ENCODE results near the gene ITIH4.

Gene ITIH4

DNA sequence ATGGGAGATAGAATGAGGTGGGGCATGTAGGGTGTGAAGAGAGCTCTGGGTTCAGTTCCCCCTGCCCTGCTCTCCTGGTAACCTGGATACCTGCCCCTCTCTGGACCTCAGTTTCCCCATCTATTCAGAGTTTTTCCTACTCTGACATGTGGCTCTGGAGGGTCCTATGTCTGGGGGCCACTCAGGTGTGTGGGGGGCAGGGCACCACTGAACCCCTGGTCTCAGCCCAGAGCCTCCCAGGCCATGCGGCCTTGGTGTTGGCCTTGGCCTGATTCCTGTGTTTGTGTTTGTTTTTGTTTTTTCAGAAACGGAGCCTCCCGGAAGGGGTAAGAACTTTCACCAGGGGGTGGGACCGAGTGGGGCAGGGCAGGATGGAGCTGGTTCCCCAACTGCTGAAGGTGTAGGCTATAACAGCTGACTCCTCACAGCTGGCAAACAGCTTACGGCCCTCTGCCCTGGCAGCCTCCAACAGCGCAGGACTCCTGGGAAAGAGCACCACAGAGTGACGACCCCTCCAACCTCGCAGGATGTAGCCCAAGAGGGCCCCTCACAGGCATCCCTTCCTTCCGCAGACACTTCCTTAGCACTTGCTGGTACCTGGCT lies 35.1 kb downstream of the ITIH4 start:
- no peak for DNase-seq

DNA sequence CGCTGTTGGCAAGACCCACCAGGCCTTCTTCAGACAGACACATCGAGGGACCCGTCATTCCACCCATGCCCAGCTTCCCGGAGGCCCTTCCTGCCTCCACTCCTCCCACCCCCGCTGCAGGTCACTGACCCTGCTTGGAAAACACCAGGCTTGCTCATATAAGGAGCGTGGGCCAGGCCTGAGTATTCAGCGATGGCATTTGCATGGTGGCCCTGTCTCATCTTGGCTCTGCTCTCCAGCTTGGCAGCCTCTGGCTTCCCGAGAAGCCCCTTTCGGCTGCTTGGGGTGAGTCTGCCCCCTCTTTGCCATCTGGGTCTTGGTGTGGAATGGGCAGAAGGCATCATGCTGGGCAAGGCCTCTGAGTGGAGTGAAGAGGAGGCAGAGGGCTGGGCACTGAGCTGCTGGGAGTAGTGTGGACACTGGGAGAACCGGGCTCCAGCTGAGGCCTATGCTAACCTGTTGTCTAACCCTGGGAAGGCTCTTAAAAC lies 35.8 kb downstream of the ITIH4 start, which contains the start of gene ITIH3:
ITIH3 (plus strand) TSS at position 185 of the 488 bp plus-strand sequence; CDS start at position 193, 8 bp downstream.
- DNase-seq = no peak

DNA sequence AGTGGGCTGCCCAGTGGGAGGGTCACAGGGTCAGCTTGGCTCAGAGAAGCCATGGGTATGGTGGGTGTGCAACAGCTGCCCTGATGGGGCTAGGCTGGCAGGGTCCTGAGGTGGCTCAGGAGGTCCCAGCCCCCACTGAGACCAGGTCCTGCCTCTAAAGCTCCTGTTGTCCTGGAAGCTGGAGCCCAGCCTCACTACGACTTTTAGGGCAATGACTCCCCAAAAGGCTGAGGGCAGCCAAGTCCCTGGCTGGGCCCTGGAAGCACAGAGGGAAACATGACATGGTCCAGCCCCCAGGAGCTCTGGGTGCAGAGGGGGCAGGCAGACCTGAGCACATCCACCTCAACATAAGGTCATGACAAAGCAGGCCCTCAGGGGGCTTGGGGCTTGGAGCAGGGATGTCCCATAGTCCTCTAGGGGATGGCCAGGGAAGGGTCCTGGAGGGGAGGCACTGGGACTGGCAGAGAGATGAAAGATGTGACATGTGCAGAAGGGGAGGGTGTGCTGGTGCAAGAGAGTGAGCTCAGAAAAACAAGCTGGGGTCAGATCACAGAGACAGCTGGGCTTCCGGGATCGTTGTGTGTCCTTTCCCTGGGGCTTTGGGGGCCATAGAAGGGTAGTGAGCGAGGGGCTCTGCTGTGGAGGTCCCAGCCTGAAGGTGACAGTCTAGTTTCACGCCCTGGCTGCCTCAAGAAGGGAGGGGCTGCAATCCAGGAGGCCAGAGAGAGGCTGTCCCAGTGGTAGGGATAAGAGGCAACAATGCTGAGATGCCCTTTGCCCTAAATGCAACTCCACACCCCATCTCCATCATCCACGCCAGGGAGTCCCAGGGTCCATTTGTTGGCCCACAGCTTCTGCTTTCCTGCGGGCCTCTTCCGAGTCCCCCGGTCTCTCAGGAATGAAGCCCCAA lies 36.5 kb downstream of the ITIH4 start:
- no peak for DNase-seq

GRCh38 chr3:52792961-52793695 lies 37.3 kb downstream of the ITIH4 start:
- no peak for DNase-seq

DNA sequence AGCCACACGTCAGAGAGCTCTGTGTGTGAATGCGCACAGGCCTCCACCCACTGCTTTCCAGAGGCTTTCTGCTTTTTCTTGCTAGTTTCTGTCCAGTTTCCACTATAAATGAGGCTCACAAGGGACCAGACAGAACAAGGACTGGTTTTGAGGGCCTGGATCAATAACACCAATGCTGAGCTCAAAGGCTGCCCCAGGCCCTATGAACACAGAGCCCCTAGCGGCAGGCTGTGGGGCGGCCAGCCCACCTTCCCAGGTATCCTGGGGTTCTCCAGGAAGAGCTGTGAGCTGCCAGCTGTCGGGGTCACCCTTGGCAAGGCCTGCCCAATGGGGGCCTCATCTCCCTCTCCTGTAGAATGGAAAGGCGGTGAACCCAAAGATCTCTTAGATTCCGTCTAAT lies 38.1 kb downstream of the ITIH4 start:
- DNase-seq = no peak

DNA sequence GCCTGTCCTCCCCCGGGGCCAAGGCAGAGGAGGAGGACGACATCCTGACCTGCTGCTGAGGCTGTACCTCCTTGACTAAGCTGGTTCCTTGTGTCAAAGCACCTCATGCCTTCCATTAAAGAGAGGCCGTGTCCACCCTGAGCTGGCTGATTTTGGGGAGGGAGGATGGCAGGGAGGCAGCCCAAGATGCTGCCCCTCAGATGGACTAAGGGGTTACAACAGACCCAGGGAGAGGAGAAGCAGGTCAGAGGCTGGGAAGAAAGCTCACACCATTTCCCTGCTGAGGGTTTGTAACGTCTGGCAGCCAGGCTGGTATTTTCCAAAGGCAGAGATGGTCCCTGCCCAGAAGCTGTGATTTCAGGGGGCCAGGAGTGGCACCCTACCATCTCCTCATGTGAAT lies 38.5 kb downstream of the ITIH4 start:
- DNase-seq = no peak

- no peak for DNase-seq
These were observed 39.1 kb downstream of the ITIH4 start for GRCh38 chr3:52791366-52791765.

DNA sequence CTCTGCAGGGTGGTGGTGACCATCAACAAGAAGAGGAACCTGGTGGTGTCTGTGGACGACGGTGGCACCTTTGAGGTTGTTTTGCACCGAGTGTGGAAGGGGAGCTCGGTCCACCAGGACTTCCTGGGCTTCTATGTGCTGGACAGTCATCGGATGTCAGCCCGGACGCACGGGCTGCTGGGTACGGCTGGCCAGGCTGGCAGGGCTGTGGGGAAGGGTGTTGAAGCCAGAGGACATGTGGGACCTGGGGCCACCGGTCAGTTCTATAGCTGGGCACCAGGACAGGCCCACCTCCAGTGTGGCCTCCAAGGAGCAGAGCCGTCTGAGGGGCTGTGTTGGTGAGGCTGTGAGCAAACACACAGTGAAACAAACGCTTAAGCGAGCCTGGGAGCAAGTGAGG lies 39.7 kb downstream of the ITIH4 start:
- DNase-seq = no peak

DNA sequence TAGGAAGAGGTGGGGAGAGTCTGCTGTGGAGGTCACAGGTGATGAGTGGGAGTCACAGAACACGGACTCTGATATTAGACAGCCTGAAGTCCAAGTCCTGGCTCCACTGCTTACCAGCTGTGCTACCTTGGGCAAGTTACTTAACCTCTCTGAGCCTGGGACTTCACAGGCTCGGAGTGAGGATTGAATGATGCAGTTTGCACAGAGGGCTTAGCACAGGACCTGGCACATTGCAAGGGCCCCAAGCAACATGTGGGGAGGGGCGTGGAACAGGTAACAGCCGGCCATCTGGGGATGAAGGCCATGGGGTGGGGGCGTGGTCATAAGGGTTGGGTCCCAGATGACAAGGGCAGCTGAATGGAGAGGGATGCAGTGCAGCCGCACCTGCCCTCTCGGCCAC lies 40.1 kb downstream of the ITIH4 start:
- DNase-seq = no peak

GRCh38 chr3:52789746-52790040 lies 40.8 kb downstream of the ITIH4 start:
- no peak for DNase-seq

- no peak for DNase-seq
These were observed 41.4 kb downstream of the ITIH4 start for GRCh38 chr3:52788890-52789745.

DNA sequence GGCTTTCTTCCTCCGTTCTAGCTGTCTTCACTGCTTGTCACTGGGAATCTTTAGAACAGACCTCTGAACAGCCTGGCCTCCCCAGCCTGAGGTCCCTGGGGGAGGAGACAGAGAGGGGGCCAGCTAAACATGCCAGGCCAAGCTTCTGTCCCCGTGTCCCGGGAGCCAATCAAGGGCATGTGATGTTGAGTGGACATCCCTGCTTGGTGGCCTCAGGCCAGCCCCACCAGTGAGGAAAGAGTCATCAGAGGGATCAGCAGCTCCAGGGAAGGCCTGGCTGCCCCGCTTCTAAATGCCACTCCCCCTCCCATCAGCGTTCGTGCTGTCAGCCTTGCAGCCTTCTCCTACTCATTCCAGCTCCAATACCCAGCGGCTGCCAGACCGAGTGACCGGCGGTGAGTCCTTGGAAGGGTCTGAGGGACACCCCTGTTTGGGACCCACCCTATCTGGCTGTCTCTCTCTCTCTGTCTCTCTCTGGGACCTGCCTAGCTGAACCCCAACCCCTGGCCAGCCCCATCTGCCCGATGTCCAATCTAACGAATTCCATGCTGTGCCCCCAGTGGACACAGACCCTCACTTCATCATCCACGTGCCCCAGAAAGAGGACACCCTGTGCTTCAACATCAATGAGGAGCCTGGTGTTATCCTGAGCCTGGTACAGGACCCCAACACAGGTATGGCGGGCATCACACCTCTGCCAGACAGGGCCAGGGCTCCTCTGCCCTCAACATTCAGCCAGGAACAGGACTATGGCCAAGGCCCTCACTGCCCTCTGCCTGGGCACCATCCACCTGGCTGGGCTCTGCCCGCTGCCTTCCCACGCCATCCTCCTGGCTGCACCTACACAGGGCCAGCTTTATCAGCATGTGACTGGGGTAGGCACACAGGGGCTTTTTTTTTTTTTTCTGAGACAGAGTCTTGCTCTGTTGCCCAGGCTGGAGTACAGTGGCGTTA lies 42.5 kb downstream of the ITIH4 start:
- DNase-seq = no peak

DNA sequence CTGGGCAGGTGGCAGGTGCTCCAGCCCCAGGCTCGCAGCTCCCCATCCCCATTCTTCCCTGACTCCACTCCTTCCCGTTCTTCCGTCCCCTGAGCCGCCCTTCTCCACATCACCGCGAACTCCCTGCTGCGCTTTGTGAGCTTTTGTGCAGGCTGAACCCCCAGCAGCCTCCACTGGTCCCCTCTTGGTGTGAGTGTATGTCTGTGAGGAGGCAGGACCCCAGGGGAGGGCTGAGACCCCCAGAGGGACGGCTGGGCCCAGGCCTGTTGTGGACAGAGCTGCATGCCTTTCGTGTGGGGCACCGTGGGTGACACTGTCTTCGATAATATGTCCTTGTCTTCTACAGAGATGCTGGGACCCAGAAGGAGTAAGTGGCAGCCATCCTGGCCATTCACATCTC lies 43.2 kb downstream of the ITIH4 start:
- no peak for DNase-seq

DNA sequence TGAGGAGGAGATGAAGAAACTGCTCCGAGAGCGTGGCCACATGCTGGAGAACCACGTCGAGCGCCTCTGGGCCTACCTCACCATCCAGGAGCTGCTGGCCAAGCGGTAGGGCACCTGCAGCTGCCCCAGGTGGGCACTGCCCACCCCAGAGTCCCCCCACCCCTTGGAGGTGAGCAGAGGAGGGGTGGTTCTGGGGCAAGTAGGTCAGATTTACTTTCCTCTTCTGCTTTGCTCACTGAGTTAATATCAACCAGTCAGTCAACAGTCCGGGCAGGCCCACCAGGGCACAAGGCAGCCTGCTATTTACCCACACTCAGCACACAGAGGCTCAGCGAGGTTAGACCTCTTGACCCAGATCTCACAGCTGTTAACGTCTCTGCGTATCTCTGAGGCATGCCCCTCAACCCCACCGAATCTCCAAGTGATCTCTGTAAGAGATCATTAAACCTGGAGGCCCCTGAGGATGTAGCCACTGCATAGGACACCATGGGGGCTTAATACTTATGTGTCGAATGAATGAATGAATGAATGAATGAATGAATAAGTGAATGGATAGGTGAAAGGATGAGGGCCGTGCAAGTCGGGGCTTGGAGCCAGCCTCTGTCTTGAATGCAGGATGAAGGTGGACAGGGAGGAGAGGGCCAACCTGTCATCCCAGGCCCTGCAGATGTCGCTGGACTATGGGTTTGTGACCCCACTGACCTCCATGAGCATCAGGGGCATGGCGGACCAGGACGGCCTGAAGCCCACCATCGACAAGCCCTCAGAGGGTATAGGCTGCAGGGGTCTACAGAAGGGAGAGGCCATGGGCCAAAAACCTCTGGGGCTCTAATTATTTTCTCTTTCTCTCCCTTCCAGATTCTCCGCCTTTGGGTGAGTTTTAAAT lies 43.9 kb downstream of the ITIH4 start:
- no peak for DNase-seq

DNA sequence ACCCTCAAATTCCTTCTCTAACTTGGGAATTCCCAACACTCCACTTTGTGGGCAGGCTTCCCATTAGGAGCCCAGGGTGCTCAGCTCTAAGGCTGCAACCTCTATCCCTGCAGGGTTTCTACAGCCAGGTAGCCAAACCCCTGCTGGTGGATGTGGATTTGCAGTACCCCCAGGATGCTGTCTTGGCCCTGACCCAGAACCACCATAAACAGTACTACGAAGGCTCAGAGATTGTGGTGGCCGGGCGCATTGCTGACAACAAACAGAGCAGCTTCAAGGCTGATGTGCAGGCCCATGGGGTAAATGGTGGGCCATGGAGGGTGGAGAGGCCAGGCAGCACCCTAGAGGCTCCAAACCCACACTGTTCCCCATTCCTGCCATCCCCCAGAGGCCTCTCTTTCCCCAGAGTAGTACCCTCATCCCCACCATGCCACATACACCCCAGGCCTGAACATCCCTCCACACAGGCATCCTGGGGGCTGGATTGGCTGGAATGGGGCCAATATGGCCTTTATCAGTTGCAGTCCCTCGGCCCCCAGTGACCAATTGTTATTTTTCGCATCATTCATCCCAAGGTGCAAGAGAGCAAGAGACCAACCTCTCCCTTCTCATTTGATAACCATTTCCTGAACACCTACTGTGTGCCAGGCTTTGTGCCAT lies 45.4 kb downstream of the ITIH4 start:
- no peak for DNase-seq

- no peak for DNase-seq
These were observed 46.4 kb downstream of the ITIH4 start for GRCh38 chr3:52784021-52784621.

- DNase-seq = no peak
These were observed 47.3 kb downstream of the ITIH4 start for GRCh38 chr3:52783211-52783555.

DNA sequence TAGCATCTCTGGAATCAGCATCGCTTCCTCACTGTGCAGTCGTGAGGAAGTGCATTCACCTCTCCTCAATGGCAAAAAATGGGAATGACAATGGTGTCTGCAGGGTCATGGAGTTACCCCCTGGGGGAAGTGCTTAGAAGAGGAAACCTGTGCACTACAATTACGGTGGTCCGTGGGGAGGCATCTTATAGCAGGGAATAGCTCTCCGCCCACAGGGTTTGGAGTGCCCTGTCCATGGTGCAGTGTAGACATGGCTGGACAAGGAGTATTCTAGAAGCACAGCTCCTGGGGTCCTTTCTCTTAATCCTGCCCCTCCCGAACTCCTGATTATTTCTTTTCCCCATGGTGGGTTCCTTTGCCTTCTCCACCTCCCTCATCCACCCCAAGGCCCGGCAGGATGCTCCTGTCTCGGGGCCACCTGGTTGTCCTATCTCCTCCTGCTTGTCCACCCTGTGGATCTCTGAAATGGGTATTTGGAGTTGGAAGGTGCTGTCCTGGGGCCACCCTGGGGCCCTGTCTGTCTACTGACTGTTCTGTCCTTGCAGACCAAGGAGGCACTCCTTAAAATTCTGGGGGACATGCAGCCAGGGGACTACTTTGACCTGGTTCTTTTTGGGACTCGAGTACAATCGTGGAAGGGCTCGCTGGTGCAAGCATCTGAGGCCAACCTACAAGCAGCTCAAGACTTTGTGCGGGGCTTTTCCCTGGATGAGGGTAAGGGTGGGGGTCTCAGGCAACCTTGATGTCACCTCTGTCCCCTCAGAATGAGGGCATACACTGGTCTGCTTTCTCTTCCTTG lies 47.9 kb downstream of the ITIH4 start:
- no peak for DNase-seq

DNA sequence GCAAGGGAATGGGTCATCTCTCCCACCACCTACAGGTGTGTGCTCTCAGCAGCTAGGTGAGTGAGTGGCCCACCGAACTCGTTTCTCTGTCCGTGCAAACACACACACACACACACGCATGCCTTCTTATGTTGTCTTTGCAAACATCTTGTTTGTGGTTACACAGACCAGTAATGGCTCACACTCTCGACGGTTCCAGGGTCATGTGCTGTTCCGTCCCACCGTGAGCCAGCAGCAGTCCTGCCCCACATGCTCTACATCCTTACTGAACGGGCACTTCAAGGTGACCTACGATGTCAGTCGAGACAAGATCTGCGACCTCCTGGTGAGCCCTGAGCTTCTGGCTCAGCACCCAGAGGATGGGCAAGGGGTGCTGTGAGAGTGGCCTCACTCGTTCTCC lies 48.7 kb downstream of the ITIH4 start:
- DNase-seq = no peak
